LNCaP clone FGC (cell line): ENCODE data around the gene NRDE2.
"Not testable (repeated sequence)": the region's sequence is repeated elsewhere in the genome, so short reads cannot be mapped to it uniquely, and the experiment has no call there.

ENCODE experiments used
- DNase-seq: peaks from one replicate; pipeline ENCODE4 v3.0.0-alpha.2; 2011; ENCODE audit warnings: low read depth
- H3K4me3 ChIP-seq: 2 replicates; pipeline ENCODE4 v1.5.1; 2011; ENCODE audit warnings: mild to moderate bottlenecking, low read depth, low read length, control low read depth
- TF ChIP-seq, protein P1 (sequence below): IDR thresholded peaks from 2 replicates; pipeline ENCODE4 v1.5.1; 2012; ENCODE audit warnings: mild to moderate bottlenecking; ENCODE audit not compliant: control insufficient read depth, insufficient read depth; ENCODE audit errors: extremely low read depth

The NRDE2 gene

DNA sequence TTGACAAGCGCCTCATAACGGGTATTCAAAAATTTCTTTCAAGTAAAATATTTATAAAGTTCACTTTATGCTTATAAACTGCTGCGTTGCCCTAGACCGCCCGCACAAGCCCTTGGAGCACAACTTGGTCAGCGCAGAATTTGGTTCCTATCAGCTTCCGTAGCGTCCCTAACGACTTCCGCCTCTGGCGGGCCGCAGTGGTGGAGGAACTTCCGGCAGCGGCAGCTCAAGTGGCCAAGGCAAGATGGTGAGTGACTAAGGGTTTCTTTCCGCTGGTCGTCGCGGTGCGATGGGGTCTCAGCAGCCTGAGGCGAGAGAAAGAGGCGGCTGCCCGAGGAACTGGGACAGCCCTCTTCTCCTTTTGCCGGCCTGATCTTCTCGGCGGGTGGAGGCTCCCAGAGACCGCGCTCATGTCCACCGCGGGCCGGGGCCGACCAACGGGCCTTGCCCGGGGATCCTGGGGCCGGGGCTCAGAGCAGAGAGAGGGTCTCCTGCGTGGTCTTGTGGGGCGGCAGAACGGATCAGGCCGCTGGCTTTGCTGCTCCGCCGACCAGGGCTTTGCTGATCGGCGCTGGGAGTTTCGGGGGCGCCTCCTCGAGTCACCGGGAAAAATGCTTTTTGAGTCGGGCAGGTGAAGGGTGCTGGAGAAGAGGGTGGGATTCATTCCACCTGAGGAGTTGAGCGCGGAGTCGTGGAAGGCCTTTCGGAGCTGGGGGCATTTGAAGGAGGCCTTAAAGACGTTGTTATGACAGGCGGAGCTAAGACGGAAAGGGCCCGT lies 75.2 kb downstream of the NRDE2 start, which contains the start of gene PSMC1:
Gene PSMC1 (plus strand): TSS at position 200 of the 778 bp plus-strand sequence. CDS start 45 bp downstream, at position 245.
- TF ChIP-seq, protein P1, sequence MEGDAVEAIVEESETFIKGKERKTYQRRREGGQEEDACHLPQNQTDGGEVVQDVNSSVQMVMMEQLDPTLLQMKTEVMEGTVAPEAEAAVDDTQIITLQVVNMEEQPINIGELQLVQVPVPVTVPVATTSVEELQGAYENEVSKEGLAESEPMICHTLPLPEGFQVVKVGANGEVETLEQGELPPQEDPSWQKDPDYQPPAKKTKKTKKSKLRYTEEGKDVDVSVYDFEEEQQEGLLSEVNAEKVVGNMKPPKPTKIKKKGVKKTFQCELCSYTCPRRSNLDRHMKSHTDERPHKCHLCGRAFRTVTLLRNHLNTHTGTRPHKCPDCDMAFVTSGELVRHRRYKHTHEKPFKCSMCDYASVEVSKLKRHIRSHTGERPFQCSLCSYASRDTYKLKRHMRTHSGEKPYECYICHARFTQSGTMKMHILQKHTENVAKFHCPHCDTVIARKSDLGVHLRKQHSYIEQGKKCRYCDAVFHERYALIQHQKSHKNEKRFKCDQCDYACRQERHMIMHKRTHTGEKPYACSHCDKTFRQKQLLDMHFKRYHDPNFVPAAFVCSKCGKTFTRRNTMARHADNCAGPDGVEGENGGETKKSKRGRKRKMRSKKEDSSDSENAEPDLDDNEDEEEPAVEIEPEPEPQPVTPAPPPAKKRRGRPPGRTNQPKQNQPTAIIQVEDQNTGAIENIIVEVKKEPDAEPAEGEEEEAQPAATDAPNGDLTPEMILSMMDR: no peak
- peak; percentile 86 for DNase-seq
- peak within 1 kb of the TSS; percentile 87 for H3K4me3 ChIP-seq

GRCh38 chr14:90255871-90256270 lies 75.9 kb downstream of the NRDE2 start:
- peak overlapping the region; percentile 87 for H3K4me3 ChIP-seq
- no peak for DNase-seq
- TF ChIP-seq, protein P1: no peak

GRCh38 chr14:90253826-90254225 lies 77.9 kb downstream of the NRDE2 start:
- no peak for DNase-seq
- no peak overlapping the region for H3K4me3 ChIP-seq
- TF ChIP-seq, protein P1: no peak

GRCh38 chr14:90248594-90248993 lies 83.1 kb downstream of the NRDE2 start:
- TF ChIP-seq, protein P1: no peak
- H3K4me3 ChIP-seq: no peak overlapping the region
- no peak for DNase-seq

DNA sequence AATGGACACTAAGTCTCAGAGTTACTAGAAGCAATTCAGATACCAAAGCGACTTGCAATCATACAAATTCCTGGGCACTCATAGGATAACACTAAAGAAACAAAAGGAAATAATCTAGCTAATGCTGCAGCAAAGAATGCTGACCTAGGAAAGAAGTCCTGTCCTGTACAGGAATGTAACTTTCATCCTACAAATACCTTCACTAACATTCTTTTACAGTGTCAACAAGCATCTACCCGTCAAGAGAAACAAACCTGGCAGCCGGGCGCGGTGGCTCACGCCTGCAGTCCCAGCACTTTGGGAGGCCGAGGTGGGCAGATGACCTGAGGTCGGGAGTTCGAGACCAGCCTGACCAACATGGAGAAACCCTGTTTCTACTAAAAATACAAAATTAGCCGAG lies 84.3 kb downstream of the NRDE2 start:
- not testable (repeated sequence) for DNase-seq, H3K4me3 ChIP-seq

- no peak for DNase-seq
- TF ChIP-seq, protein P1: no peak
- no peak overlapping the region for H3K4me3 ChIP-seq
These were observed 84.8 kb downstream of the NRDE2 start for GRCh38 chr14:90246936-90247335.

GRCh38 chr14:90242444-90242843 lies 89.3 kb downstream of the NRDE2 start:
- H3K4me3 ChIP-seq: no peak overlapping the region
- TF ChIP-seq, protein P1: no peak
- no peak for DNase-seq
